ENCODE measurements around the gene SP7. TPM values are rescaled to one million over a fixed set of nuclear protein-coding genes. Genes with fewer than 3 reads are reported as not detected.
A peak's percentile ranks its signal among the peaks of the same experiment; 100 is the strongest.

Gene SP7
- total and polyA plus RNA-seq, 9 of the 15 experiments (the other 6 are each of a cell fraction or from before 2014, with no cell fraction given) = 0.04 TPM; not detected in 8

GRCh38 chr12:53365245-53365904 lies 29.2 kb upstream of the SP7 start (continued):
- TF ChIP-seq CEBPZ (IDR thresholded peaks at IDR 0.05; ENCODE audit: borderline replicate concordance, low read depth, low read length) = no peak
- TF ChIP-seq ARID3A (IDR thresholded peaks at IDR 0.05; ENCODE audit: borderline replicate concordance, low read depth, low read length) = peak; percentile 52; the same call in 1 of the 2 replicates
- TF ChIP-seq ZNF280A (IDR thresholded peaks at IDR 0.05; ENCODE audit: low read depth, partially characterized antibody) = peak; percentile 72
- peak; percentile 86 for TF ChIP-seq CBX5 (IDR thresholded peaks at IDR 0.05; ENCODE audit: borderline replicate concordance, low read depth)
- no peak for TF ChIP-seq ZNF707 (CRISPR knock-in tag; conservative IDR thresholded peaks at IDR 0.05)
- TF ChIP-seq GABPB2 (CRISPR knock-in tag; conservative IDR thresholded peaks at IDR 0.05) = no peak
- peak; percentile 55; the same call in 1 of the 2 replicates for TF ChIP-seq EHMT2 (IDR thresholded peaks at IDR 0.05)
- no peak for TF ChIP-seq IFI16 (CRISPR knock-in tag; IDR thresholded peaks at IDR 0.05)
- peak; percentile 76 for TF ChIP-seq EGR1 (conservative IDR thresholded peaks at IDR 0.05)
- TF ChIP-seq NFIC (IDR thresholded peaks at IDR 0.05) = peak; percentile 51
- 0 out of 4 replicates have a peak, but pooled peaks of 1 of the 2 experiments have one; percentile 31 for TF ChIP-seq FOXK2 (conservative IDR thresholded peaks at IDR 0.05 in 1 of 2, IDR thresholded peaks at IDR 0.05 in 1 of 2; ENCODE audit: low read depth in 2 of 2)
- TF ChIP-seq ARID1B (IDR thresholded peaks at IDR 0.05) = peak; percentile 67
- TF ChIP-seq HDAC3 (IDR thresholded peaks at IDR 0.05; ENCODE audit: borderline replicate concordance, partially characterized antibody) = peak; percentile 16
- peak; percentile 11; the same call in 1 of the 2 replicates for TF ChIP-seq PKNOX1 (IDR thresholded peaks at IDR 0.05)
- TF ChIP-seq PRDM10 (IDR thresholded peaks at IDR 0.05; ENCODE audit: partially characterized antibody) = peak; percentile 78

Measured in K562 (cell line).